Activated gamma-delta T cell treated with Interleukin-2 at 50 U/mL for 16 hours (primary cell): ENCODE results near the gene DICER1.

Experiments
- DNase-seq: peaks from one replicate; pipeline ENCODE4 v3.0.0-alpha.2; 2020

DICER1 gene

DNA sequence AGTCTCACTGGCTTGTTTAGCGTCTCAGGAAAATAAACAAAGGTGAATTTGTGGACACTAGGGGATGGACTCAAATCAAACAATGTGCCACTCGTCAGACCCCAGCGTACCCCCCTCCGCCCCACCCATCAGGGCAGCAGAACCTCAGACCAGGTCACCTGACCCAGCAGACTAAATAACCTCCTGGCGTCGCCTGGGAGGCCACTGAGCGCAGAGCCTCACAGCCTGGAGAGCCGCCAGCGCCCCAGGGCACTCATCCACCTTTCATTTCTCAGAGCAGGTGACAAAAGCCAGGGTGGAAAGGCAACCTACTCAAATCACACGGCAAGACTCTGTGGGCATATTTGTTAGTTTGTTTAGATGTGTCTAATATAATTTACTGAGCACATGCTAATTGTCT lies 100.9 kb downstream of the DICER1 start:
- no peak for DNase-seq

DNA sequence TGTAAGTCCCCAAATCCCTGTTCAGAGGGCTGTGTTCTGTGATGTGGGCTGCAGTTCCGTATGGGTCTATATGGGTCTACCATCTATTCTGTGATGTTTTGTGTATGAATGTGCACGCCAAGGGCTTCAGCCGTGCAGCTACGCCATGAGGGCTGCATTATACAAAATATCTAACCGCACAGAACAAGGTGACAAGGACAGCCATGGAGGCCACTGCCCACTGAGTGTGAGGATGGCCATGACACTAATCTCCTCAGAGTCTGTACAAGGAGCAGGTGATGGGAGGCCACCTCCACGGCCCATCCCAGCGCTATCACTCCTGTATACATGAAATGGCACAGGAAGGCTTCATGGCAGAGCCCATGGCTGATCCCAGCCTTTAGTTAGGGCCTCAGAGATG lies 102.0 kb downstream of the DICER1 start:
- DNase-seq, result no peak

DNA sequence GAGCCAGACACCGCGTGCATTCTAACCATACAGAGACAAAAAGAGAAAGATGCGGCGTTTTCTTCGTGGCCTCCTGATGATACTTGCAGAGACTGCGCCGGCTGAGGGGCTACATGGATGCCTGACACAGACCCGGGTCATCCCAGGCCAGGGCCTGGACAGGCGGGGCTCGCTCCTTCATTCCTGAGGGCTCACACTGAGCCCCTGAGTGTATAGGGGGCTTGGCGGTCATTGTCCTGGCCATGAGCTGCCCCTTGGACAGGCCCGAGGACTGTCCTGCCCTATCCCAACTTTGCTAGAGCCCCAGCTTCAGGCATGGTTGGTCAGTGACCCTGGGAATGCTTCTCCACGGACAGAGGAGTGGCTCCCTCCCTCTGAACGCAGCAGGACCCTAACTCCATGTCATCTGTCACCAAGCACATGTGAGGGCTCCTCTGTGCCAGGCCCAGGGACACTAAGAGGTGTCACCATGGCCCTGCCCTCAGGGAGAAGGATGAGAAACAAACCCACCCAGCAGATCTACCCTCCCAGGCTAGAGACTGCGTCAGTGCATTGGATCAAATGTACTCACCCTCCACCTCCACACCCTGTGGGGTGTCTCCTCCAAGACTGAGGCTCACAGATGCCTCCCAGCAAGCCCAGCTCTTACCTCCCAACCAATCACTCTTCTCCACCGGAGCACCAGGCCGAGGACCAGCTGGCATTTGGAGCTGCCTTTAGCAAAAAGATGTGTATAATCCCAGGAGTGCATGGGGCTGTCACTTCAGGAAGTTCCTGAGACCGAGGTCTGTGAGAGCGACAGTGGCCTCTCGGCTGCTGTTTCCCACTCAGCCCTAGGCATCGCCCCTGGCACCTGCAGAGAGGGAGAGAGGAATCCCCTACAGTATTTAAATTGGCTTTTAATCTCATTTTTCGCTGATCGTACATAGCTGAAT lies 102.7 kb downstream of the DICER1 start:
- DNase-seq, result no peak

DNA sequence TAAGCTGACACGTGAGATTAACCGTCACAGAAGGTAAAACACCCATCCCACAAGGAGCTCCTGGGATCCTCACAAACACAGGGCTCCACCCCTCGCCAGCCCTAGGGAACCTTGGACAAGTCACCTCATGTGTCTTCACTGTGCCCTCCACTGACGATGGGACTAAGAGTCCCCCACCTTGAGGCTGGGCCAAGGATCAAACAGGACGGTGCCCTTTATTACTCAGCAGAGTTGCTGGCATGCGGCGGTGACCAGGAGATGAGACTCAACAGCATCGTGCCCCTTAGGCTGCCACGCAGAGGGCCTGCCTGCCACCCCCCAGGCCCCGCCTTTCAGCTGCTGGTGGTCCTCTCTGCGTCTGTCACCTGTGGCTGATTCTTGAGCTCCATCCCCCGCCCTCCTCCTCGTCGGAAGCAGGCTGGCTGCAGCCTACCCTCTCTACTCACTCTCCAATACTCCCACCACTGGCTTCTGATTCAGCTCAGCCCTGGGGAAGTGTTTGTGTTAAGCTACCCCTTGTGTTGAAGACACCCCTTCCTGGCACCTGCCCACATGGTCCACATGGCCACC lies 105.2 kb downstream of the DICER1 start:
- DNase-seq, result no peak

DNA sequence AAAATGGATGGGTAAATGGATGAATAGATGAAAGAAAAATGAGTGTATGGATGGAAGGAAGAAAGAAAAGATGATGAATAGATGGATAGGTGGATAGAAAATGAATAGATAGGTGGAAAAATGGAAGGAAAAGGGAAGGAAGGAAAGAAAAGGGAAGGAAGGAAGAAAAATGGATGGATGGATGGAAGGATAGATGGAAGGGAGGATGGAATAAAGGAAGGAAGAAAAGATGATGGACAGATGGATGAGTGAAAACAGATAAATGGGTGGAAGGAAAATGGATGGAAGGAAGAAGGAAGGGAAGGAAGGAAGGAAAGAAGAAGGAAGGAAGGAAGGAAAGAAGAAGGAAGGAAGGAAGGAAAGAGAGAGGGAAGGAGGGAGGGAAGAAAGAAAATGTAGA lies 107.4 kb downstream of the DICER1 start:
- DNase-seq, result no peak

DNA sequence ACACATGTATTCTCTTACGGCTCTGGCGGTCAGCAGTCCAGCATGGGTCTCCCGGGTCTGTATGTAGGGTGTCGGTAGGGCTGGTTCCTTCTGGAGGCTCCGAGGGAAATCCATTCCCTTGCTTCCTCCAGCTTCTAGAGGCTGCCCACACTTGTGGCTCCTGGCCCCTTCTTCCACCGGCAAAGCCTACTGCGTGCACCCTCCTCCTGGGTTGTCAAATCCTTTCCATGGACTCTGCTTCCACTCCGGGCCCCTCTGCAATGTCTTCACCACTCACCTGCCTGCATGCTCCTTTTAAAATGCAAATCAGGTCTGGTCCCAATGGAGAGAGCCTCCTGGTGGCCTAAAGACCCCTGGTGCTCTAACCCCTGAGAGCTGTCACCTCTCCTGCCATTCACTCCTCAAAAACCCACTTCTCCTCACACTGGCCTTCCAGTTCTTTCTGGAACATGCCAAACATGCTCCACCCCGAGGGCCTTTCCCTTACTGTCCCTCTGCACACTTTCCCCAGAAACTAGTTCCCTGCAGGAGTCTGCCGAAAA lies 108.5 kb downstream of the DICER1 start:
- no peak for DNase-seq

DNA sequence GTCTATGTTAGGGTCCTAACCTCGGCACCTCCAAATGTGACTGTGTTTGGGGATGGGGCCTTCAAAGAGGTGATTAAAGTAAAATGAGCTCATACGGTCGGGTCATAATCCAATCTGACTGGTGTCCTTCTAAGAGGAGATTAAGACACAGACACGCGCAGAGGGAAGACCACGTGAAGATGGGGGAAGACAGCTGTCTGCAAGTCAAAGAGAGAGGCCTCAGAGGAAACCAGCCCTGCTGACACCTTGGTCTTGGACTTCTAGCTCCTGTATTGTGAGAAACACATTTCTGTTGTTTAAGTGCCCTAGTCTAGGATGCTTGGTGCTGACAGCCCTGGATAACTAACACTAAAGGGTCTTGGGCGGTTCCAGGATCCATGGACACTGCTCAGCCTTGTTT lies 109.6 kb downstream of the DICER1 start:
- DNase-seq, result no peak

DNA sequence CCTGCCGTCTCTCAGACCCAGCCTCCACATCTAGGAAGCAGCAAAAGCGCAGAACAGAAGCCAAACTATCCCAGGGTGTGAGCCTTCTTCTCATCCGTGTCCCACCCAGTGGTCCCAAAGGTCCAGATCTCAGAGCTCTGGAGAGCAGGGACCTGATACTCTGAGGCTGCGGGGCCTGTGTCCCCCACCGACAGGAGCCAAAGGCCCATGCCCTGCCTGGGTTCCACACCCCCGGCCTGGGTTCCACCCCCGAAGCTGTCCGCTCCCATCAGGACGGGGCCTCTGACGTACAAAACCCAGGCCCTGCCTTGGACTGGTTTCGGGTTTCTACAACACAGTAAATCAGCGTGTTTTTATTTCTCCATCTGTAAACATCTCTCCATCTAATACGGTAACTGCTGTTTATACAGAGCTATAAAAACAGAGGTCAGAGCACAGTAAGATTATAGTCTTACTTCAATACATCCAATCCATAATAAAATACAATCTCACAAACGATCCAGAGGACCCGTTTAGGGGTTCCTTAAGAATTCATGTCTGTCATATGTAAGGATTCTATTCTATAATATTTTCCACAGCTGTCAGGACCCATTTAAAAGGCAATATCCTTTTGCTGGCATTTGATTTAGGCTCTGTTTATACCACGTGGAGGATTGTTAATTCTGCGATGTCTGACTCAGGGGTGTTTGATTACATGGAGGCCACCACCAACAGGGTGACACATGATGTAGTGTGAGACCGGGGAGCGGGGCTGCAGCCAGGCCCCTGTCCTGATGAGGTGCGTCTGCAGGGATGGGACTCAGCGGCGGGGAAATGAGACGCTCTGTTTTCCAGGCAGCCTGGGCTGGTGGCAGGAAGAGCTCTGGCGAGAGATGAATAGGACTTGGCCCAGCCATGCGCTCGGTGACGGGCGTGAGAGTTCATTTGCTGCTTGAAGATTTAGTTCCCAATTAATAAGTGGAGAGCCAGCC lies 110.3 kb downstream of the DICER1 start:
- DNase-seq, result no peak

DNA sequence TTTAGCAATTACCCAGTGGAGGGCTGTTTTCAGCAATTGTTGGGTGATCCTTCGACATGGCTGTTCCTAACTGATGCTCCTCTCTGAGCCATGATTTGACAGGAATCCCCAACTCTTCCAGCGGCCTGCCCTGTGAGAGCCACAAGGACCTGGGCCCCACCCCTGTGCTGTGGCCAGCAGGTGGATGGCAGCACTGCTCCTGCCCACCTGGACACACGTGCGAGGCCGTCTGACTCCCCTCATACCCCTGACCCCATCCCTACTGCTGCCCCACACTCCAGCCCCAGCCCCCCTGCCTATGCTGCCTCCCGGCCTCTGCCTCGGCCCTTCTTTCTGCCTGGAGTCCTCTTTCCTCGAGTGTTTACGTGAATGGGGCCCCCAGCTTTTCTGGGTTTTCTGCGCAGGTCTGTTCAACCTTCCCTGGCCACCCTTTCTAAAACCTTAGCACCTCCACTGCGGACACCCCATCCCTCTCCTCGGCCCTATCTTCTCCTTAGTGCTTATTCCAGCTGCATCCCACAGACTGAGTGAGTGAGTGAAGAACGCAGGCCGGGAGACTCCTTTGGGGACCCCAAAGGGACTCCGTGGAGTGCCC lies 111.4 kb downstream of the DICER1 start:
- no peak for DNase-seq

DNA sequence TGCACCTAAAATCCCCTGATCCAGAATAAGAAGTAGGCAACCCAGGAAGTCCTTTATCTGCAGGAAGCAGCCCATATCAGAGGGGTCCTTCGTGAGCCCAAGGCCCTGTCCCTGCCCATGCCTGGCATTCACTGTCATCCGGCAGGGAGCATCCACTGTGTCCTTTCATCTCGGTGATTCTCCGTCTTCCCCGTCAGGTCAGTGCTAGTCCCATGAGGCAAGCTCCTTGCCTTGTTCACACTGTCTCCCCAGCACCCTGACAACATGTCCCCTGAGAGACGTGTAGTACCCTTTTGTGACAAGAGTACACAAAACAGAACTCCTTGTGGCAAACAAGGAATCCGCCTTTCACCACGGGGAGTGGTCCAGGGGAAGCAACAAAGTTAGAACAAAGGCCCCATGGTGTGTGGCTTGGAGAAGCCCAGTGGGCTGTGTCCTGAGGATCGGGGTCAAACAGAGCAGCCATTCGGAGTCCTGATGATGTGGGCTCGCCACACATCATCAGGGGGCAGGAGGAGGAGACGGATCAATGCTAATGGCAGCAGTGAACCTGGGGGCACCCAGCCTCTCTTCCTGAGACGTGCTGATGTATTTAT lies 112.1 kb downstream of the DICER1 start:
- DNase-seq, result no peak

DNA sequence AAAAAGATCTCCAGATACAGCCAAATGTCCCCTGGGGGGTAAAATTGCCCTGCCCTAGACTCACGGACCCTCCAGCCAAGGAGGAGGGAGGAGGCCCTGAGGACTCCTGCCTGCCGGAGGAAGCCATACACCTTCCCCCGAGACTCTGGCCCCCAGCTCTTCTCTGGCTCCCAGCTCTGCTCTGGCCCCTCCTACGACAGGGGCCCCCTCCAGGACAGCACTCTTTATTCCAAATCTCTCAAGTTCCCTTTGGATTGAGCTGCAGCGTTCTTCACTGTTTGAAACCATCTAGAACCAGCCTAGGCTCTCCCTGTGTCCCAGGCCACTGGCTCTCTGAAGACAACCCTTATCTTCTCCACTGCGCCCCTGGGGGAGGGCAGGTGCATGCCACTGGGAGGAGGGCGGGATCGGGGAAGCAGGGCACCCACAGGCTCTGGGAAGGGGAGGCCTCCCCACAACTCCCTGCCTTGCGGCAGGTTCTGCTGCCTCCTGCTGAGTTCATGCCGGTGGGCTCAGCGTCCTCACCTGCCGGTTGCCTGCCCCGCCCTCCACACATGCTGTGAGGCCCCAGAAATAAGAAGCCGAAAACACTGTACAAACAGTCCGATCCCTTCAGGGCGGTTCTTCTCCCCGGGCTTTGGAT lies 112.7 kb downstream of the DICER1 start:
- no peak for DNase-seq

DNA sequence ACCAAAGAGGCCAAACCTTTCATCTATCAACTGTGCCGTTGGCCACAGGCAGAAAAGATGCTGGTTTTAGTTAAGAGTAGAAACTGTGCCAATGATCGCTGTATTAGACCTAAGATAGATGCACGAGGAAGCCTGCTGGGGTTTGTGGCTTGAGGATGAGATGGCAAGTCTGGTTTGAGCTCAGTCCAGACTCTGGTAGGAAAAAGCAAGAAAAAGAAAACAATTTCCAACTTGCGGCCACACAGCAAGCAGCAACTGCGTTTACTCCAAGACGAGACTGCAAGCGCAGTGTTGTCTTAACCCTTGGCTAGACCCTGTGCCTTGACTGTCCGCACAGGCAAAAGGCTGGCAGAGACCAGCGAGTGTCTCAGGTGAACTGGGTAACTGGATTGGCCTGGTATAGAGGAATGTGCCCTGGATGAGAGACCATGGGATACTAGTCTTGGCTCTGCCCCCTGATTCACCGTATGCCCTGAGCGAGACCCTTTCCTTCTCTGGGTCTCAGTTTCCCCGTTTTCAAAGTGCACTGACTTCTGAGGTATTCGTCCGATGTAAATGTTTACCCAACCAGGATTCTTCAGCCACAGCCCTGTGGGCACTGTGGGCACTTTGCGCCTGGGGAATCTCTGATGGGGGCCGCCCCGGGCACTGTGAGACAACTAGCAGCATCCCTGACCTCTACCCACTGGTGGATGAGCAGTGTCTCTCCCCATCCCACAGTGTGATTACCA lies 113.4 kb downstream of the DICER1 start:
- no peak for DNase-seq

DNA sequence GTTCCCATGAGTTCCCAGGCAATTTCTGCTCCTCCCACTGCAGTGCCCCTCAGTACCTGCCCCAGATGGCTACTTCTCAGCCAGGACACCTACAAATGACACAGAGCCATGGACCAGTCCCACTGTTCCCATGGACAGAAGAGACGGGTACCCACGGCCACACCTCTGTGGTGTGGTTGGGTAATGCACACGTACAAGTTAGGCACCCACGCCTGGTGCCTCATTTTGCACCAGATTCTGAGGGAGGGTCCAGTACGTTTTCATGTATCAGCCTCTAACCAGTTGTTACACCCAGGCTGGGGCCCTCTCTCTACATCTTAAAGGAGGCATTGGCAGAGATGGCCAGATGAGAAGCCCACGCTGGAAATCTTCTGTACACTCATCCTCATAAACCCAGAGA lies 114.0 kb downstream of the DICER1 start:
- no peak for DNase-seq

DNA sequence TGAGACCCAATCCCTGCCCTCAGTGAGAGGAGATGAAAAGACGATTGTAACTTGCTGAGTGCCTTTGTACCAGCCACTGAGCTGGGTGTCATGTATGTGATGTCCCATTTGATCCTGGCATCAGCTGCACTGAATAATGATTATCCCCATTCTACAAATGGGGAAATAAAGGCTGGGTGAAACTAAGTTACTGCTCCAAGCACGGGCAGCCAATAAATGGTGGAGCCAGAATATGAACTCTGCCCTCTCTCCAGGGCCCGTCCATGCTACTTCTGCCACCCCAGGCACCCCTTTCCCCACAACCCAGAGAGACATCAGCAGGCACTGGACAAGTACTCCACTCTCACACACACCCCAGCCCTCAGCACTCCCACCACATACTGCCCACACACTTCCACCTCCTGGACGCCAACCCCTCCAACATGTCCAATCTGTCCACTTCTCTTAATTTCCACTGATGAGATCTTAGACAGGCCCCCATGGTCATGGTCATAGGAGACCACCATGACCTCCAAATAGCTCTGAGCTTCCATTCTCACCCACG lies 115.8 kb downstream of the DICER1 start:
- DNase-seq, result no peak

DNA sequence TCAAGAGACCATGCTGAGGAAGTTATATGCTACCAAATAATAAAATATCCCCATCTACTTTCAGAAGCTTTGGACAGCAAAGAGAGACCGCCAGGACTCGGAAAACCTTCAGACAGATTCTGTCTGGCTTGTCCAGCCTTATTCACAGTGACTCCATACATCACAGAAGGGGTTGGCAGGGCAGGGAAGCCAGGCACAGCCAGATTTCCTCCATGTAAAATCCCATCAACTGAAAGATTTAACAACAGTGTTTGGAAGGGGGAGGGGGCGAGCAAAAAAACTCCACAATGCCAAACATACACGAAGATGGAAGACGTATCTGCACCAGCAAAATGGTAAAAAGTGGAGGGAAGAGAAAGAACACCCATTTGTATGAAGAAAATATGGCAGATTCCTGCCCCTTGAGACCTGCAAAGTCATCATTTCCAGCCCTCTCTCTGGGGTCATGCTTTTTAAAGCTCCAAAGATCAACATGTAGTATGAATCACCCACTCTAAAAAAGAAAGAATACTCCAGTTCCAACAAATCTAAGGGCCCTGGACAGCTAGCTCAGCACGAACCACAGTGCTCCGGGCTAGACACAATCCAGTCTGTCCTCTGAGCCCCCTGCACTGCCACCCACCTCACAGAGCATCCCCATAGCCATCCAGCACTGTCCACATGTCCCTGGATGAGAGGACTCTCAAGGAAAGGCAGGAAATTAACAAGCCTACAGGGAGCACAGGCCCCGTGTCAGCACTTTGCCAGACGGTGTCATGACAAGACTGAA lies 116.4 kb downstream of the DICER1 start:
- no peak for DNase-seq

DNA sequence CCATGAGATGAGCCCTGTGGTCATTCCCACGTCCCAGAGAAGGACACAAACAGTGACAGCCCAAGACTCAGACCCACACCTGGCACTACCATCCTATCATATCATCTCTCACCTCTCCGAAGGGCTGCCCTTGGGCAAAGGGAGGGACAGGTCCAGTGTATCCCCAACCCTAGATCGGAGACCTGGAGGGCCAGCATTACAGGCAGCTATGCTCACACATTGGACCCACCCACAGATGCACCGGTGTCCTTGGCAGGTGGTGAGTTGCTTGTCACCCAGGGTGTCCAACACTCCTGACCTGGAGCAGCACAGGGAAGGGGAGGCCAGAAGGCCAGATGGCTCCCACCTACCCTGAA lies 117.4 kb downstream of the DICER1 start:
- DNase-seq, result no peak

DNA sequence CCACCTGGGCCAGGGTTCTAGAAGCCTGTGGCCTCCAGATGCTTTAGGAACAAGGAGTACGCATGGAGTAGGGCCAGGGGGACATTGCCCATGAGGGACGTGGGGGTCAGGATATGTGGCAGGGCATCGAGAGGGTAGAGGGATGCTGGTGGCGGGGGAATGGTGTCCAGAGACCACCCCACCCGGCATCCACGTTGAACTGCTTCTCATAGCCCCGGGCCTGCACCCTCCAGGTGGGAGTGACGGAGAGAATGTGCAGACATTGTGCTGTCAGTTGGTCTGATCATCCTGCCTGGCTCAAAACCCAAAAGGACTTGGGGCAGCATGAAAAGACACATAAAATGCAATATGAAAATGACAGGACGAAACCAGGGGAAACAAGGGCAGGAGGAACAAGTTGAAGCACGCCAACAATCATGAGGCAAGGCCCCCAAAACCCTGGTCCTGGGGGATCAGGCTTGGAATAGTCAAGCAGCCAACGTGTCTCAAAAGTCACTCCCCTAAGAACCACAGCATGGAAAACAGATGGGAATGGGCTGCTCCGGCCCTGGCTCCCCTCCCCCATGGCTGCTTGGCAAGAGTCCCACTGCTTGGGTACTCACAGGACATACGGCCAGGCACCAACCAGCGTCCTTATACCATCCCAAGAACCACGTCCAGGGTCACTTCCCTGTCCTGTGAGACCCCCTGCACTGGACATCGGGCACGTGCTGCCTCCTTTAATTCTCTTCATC lies 117.9 kb downstream of the DICER1 start:
- no peak for DNase-seq

DNA sequence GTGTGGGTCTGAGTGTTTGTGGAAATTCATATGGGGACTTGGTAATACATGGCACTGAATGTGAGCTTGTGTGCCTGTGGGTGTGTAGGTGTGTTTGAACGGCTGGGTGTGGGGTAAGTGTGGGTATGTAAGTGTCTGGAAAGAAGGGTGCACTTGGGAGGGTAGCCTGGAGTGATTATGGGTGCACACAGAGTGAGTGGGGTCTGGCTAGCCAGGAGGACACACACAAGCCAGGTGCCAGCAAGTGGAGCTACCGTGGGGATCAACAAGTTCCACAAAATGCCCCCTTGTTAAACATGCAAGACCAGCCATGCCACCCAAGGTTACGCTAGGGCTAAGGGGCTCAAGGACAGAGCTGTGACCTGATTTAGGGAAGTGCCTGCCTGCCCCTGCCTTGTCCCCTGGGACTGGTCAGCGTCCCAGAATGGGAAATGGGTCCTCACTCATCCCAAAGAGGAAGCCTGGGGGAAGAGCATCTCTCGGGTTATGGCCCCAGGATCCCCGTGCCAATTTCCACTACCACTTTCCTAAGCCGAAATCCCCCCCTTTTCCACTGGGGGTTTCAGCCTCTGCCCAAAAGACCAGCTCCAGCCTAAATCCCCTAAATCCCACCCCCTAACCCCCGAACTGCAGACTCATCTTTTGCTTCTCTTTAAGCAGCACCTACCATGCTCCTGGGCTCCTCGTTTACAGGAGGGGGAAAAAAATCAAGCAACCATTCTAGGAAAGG lies 118.6 kb downstream of the DICER1 start:
- no peak for DNase-seq

DNA sequence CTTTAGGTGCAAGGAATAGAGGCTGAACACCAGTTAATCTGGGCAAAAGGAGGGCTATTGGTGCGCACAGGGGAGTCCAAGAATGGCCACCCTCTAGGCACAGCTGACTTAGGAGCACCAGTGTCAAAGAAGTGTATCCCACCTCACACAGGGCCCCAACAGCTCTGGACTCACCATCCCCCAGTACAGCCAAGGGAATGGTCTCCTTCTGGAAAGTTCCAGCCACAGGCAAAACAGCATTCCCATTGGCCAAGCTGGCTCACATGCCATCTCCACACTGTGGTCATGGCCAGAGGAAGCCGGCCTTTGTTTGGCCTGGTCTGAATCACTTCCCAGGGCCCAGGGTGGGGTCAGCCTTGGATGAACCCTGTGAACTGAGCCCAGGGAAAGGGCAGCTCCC lies 120.1 kb downstream of the DICER1 start:
- no peak for DNase-seq
